ENCODE measurements around the gene GAK.

DNA sequence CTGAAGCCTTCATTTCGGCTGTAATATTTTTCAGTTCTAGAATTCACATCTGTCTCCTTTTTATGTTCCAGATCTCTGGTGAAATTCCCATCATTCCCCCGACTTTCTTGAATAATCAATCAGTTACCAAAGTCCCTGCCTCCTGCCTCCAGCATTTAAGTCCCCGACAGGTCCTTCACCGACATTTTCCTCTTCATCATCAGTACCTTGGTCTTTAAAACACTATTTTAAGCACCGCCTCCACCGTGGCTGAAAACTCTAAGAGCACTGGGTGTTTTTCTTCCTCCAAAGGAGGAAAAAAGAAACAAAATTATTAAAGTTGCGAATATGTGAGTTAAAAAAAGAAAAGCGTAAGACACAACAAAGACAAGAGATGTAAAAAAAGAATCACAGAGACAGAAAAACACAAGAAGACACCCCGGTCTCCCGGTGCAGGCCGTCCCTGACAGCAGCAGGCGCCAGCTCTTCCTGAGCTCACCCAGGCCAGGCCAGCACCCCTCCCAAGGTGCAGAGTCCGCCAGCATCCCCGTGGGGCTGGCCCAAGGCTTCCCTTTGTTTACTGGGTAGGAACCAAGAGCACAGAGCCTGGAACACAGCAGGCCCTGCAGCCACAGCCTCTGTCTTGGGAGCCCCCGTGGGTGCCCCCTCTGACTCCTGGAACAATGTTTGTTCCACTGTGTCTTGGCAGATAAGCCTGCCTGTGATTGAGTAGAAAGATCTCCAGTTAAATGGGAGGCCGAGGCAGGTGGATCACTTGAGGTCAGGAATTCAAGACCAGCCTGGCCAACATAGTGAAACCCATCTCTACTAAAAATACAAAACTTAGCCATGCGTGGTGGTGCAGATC is 56.9 kb downstream of the GAK start:
- TF ChIP-seq CTCF (IDR thresholded peaks at IDR 0.05; ENCODE audit: insufficient read depth, low read depth, low read length) (no peak), EZH2 (IDR thresholded peaks at IDR 0.05; ENCODE audit: insufficient read depth, low read length) (no peak)

Measured in astrocyte (in vitro differentiated cells and primary cell).